ENCODE measurements around the gene DIP2C. TPM values are rescaled to one million over a fixed set of nuclear protein-coding genes. Genes with fewer than 3 reads are reported as not detected.

Gene DIP2C
- total RNA-seq, 1 experiment from 2014 or later: 11.0 TPM

DNA sequence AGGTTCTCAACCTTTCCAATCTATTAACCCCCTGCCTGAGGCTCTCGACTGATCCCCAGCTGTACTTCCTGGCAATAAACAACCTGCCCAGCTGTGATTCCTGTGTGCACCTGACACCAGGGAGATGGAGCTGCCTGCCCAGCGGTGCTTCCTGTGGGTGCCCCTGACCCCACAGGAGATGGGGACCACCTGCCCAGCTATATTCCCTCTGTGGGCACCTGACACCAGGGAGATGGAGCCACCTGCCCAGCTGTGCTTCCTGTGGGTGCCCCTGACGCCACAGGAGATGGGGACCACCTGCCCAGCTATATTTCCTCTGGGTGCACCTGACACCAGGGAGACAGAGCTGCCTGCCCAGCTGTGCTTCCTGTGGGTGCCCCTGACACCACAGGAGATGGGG, 184.0 kb downstream of the DIP2C start:
- DNase-seq: no peak
- Mint-ChIP-seq H3K4me1 (ENCODE audit: low read depth, unreplicated experiment) (no peaks in the 10 kb centered on the region), H3K36me3 (ENCODE audit: insufficient read depth, unreplicated experiment) (peaks cover 8% of the 10 kb centered on the region), H3K27me3 (ENCODE audit: unreplicated experiment) (no peaks in the 10 kb centered on the region), H3K4me3 (ENCODE audit: low read depth, unreplicated experiment) (no peak overlapping the region), H3K9me3 (ENCODE audit: low read depth, unreplicated experiment) (no peaks in the 10 kb centered on the region), H3K27ac (ENCODE audit: unreplicated experiment) (no peak overlapping the region)
- TF ChIP-seq, protein P1, sequence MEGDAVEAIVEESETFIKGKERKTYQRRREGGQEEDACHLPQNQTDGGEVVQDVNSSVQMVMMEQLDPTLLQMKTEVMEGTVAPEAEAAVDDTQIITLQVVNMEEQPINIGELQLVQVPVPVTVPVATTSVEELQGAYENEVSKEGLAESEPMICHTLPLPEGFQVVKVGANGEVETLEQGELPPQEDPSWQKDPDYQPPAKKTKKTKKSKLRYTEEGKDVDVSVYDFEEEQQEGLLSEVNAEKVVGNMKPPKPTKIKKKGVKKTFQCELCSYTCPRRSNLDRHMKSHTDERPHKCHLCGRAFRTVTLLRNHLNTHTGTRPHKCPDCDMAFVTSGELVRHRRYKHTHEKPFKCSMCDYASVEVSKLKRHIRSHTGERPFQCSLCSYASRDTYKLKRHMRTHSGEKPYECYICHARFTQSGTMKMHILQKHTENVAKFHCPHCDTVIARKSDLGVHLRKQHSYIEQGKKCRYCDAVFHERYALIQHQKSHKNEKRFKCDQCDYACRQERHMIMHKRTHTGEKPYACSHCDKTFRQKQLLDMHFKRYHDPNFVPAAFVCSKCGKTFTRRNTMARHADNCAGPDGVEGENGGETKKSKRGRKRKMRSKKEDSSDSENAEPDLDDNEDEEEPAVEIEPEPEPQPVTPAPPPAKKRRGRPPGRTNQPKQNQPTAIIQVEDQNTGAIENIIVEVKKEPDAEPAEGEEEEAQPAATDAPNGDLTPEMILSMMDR (IDR thresholded peaks at IDR 0.05; ENCODE audit: unreplicated experiment): no peak
- intact Hi-C loops (cut with micrococcal nuclease; ENCODE audit: unreplicated experiment): no loop called here
- BruUV-seq (replicated peaks): no TSS peak
- CTCF ChIA-PET: no interaction called here

DNA sequence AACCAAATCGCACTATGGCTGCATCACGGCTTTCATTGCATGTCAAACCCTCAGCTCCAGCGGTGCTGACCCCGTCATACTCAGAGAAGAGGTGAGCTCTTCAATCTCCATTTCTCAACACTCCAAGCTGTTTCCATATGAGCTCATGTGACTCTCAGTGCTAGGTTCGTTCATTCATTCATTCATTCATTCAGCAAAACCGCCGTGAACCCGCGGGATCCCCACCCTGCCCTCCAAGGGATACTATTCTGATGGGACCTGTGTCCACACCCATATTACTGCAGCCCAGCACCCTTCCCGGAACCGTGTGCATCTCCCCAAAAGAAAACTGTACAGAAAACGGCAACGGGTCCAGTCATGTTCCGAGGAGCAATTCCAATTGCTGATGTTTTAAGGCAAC, 184.7 kb downstream of the DIP2C start:
- no peaks in the 10 kb centered on the region for H3K9me3 Mint-ChIP-seq (ENCODE audit: low read depth, unreplicated experiment)
- TF ChIP-seq, protein P1 (IDR thresholded peaks at IDR 0.05; ENCODE audit: unreplicated experiment): no peak
- H3K4me3 Mint-ChIP-seq (ENCODE audit: low read depth, unreplicated experiment): no peak overlapping the region
- H3K4me1 Mint-ChIP-seq (ENCODE audit: low read depth, unreplicated experiment): no peaks in the 10 kb centered on the region
- DNase-seq: no peak
- intact Hi-C loops (cut with micrococcal nuclease; ENCODE audit: unreplicated experiment): no loop called here
- H3K27me3 Mint-ChIP-seq (ENCODE audit: unreplicated experiment): no peaks in the 10 kb centered on the region
- CTCF ChIA-PET: no interaction called here
- BruUV-seq (replicated peaks): no TSS peak
- no peak overlapping the region for H3K27ac Mint-ChIP-seq (ENCODE audit: unreplicated experiment)
- H3K36me3 Mint-ChIP-seq (ENCODE audit: insufficient read depth, unreplicated experiment): peaks cover 8% of the 10 kb centered on the region

DNA sequence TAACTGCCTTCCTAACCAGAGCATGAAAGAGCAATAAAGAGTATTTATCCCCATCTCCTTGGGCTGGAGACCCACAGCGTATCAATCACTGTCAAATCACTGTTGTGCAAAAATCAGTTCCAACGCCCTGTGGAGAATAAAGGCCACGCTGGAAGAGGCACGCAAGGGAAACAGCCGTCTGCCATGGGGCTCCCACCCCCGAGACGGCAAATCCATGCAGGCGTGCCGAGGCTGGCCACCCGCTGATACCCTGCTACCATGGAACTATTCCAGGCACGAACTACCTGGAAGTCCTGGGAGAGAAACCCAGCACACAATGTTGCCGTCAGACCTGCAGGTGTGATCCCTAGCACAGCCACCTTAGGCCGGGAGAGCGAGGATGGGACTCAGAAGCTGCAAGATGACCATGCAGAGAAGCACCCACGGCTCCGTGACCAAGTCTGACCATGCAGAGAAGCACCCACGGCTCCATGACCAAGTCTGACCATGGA, 185.3 kb downstream of the DIP2C start:
- H3K4me1 Mint-ChIP-seq (ENCODE audit: low read depth, unreplicated experiment): no peaks in the 10 kb centered on the region
- intact Hi-C loops (cut with micrococcal nuclease; ENCODE audit: unreplicated experiment): no loop called here
- H3K9me3 Mint-ChIP-seq (ENCODE audit: low read depth, unreplicated experiment): no peaks in the 10 kb centered on the region
- no peak overlapping the region for H3K27ac Mint-ChIP-seq (ENCODE audit: unreplicated experiment)
- peaks cover 6% of the 10 kb centered on the region for H3K36me3 Mint-ChIP-seq (ENCODE audit: insufficient read depth, unreplicated experiment)
- no peak overlapping the region for H3K4me3 Mint-ChIP-seq (ENCODE audit: low read depth, unreplicated experiment)
- TF ChIP-seq, protein P1 (IDR thresholded peaks at IDR 0.05; ENCODE audit: unreplicated experiment): no peak
- no peaks in the 10 kb centered on the region for H3K27me3 Mint-ChIP-seq (ENCODE audit: unreplicated experiment)
- DNase-seq: no peak
- CTCF ChIA-PET: no interaction called here
- BruUV-seq (replicated peaks): no TSS peak

DNA sequence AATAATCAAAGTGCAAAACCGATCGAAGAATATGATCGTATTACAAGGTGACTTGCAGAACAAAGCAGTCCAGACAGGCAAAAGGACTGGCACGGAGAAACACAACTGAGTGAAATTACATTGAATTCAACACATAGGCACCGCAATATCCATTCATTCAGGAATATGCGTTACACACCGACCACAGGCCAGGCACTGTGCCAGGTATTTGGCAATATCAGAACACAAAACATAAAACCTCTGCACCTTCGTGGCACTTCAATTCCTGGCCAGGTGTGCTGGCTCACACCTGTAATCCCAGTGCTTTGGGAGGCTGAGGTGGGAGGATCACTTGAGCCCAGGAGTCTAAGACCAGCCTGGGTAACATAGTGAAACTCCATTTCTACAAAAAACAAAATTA, 187.9 kb downstream of the DIP2C start:
- DNase-seq: peak; percentile 55
- no TSS peak for BruUV-seq (replicated peaks)
- Mint-ChIP-seq H3K36me3 (ENCODE audit: insufficient read depth, unreplicated experiment) (peaks cover 4% of the 10 kb centered on the region), H3K27me3 (ENCODE audit: unreplicated experiment) (no peaks in the 10 kb centered on the region), H3K4me3 (ENCODE audit: low read depth, unreplicated experiment) (no peak overlapping the region), H3K9me3 (ENCODE audit: low read depth, unreplicated experiment) (no peaks in the 10 kb centered on the region), H3K4me1 (ENCODE audit: low read depth, unreplicated experiment) (no peaks in the 10 kb centered on the region), H3K27ac (ENCODE audit: unreplicated experiment) (no peak overlapping the region)
- CTCF ChIA-PET: no interaction called here
- intact Hi-C loops (cut with micrococcal nuclease; ENCODE audit: unreplicated experiment): no loop called here
- TF ChIP-seq, protein P1 (IDR thresholded peaks at IDR 0.05; ENCODE audit: unreplicated experiment): no peak

Measured in Calu3 (cell line).